Stomach (tissue), 9 donors: ENCODE measurements around the gene BRI3. TPM values are rescaled to one million over a fixed set of nuclear protein-coding genes. Genes with fewer than 3 reads are reported as not detected.

Experiments used
- DNase-seq, 2 donors: peaks; one replicate each; pipeline versions ENCODE4 v3.0.0 to v3.0.0-alpha.2; 2013 to 2019
- H3K27ac ChIP-seq, 5 donors: fragments of 200-600 bp in 4 of 5; sonication (generic) in 4 of 5; one replicate each; pipeline ENCODE4 v1.5.1; 2013 to 2019; ENCODE audit warnings: mild to moderate bottlenecking in 1 of 5, moderate library complexity in 1 of 5
- H3K27me3 ChIP-seq, 3 donors: fragments of 200-600 bp; sonication (generic); one replicate each; pipeline ENCODE4 v1.5.1; 2017 to 2019; ENCODE audit warnings: mixed run types in 1 of 3
- H3K36me3 ChIP-seq, 4 donors: fragments of 200-600 bp; sonication (generic); 1 replicate in 3 of 4; 2 replicates in 1 of 4; pipeline ENCODE4 v1.5.1; 2016 to 2019
- H3K4me1 ChIP-seq, 4 donors: fragments of 200-600 bp; sonication (generic); one replicate each; pipeline ENCODE4 v1.5.1; 2016 to 2019
- H3K4me3 ChIP-seq, 4 donors: fragments of 200-600 bp; sonication (generic) in 3 of 4; one replicate each; pipeline ENCODE4 v1.5.1; 2016 to 2019; ENCODE audit warnings: mild to moderate bottlenecking in 1 of 4
- H3K9me3 ChIP-seq, 4 donors: fragments of 200-600 bp; sonication (generic); one replicate each; pipeline ENCODE4 v1.5.1; 2016 to 2019
- CTCF ChIP-seq, 7 experiments: fragments of 450-650 bp in 4 of 7; fragments of 200-600 bp in 3 of 7; sonication (generic) in 3 of 7; IDR thresholded peaks; one replicate each; pipeline ENCODE4 v1.5.1; 2016 to 2019; ENCODE audit warnings: antibody characterized with exemption in 7 of 7, control low read depth in 2 of 7, mild to moderate bottlenecking in 1 of 7
- EP300 ChIP-seq: sonication (generic); formaldehyde crosslinking; IDR thresholded peaks from one replicate; pipeline ENCODE4 v1.6.1; 2017; ENCODE audit warnings: antibody characterized with exemption
- POLR2A ChIP-seq, 4 donors: fragments of 450-650 bp; IDR thresholded peaks; one replicate each; pipeline ENCODE4 v1.6.1; 2016; ENCODE audit warnings: antibody characterized with exemption in 4 of 4, control low read depth in 2 of 4, mild to moderate bottlenecking in 1 of 4, moderate library complexity in 1 of 4
- POLR2AphosphoS5 ChIP-seq, 3 donors: sonication (generic); formaldehyde crosslinking; IDR thresholded peaks; one replicate each; pipeline ENCODE4 v1.6.1; 2016; ENCODE audit warnings: antibody characterized with exemption in 3 of 3
- WGBS, 5 donors: extraction: QIAGEN DNeasy Blood & Tissue Kit in 3 of 5; methylation state at CpG; one replicate each; pipeline versions ENCODE4 v1.1.5 to v1.1.7; 2013 to 2018; 5-methylcytosine and 5-hydroxymethylcytosine counted together
- intact Hi-C: fragments of 100-400 bp; cut with DNase I; formaldehyde crosslinking; loops from one replicate; pipeline ENCODE4 v1.15.1; 2023; ENCODE audit warnings: low total_unique reads
- polyA plus RNA-seq, 3 donors: library from polyadenylated mRNA; stranded (reverse); fragments of 200-250 nt; gene quantifications; one replicate each; pipeline ENCODE4 v1.2.3, GENCODE V29; 2013
- total RNA-seq, 5 donors: library from RNA; depleted of rRNA; stranded (reverse); fragments of >200 nt; gene quantifications; one replicate each; pipeline versions ENCODE4 v1.1.0 to v1.2.3, GENCODE V29; 2014 to 2016
- donor health status: healthy with polysubstance abuse.
- donor health status: Bipolar disorder and iron deficiency.
- donor health status: healthy.

Gene BRI3
- total and polyA plus RNA-seq, 8 donors = 25.9 to 411 (median 92.8) TPM; not detected in 1

- H3K27me3 ChIP-seq = no peaks in the 10 kb centered on the region
- peak overlapping the region; percentile 84 to 99 (median 96) for H3K4me3 ChIP-seq
- peak; percentile 46 to 64 for DNase-seq
- H3K36me3 ChIP-seq = peaks cover 0 to 9% (median 1%) of the 10 kb centered on the region in 4 donors
- H3K27ac ChIP-seq = peak overlapping the region; percentile 90 to 99 (median 99)
- intact Hi-C loops = no loop called here
- 1 to 9% (median 2%) methylated on average over 18 to 77 of the region's 77 CpGs for WGBS, 5 donors
- TF ChIP-seq CTCF (IDR thresholded peaks at IDR 0.05) = no peak
- no peak for TF ChIP-seq POLR2AphosphoS5 (IDR thresholded peaks at IDR 0.05)
- no peak for TF ChIP-seq EP300
- no peak for TF ChIP-seq POLR2A (IDR thresholded peaks at IDR 0.05)
- H3K9me3 ChIP-seq = no peaks in the 10 kb centered on the region
- peaks cover 56 to 88% (median 78%) of the 10 kb centered on the region in 4 donors for H3K4me1 ChIP-seq
Observed at GRCh38 chr7:98281757-98282606, 496 bp downstream of the BRI3 start.

DNA sequence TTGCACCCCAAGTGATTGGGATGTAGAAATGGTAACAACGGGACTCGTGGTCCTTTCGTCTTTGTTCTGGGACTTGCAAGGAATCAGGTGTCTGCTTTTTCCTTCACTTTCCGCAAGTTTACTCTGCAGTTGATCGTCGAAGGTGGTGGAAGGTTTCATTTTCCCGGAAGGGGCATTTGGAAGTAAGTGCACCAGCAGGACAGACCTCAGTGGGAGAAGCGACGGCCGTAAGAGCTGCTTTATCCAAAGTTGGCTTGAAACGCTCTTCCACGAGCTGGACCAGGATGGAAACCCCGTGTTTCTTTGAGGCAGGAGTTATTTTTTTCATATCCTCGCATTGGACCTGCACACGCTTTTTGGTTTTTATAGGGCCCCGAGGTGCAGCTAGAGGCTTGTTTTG, 1.2 kb downstream of the BRI3 start:
- no peak for TF ChIP-seq EP300
- no peak for TF ChIP-seq POLR2A (IDR thresholded peaks at IDR 0.05)
- no peak for TF ChIP-seq CTCF (IDR thresholded peaks at IDR 0.05)
- TF ChIP-seq POLR2AphosphoS5 (IDR thresholded peaks at IDR 0.05) = no peak
- intact Hi-C loops = no loop called here
- WGBS, 5 donors = 14 to 26% (median 22%) methylated on average over 16 of the region's 16 CpGs
- peak overlapping the region; percentile 90 to 99 (median 99) for H3K27ac ChIP-seq
- peaks cover 0 to 9% (median 6%) of the 10 kb centered on the region in 4 donors for H3K36me3 ChIP-seq
- H3K9me3 ChIP-seq = no peaks in the 10 kb centered on the region
- H3K4me3 ChIP-seq = peak overlapping the region; percentile 84 to 99 (median 96)
- H3K4me1 ChIP-seq = peaks cover 61 to 88% (median 79%) of the 10 kb centered on the region in 4 donors
- DNase-seq = no peak
- H3K27me3 ChIP-seq = no peaks in the 10 kb centered on the region

DNA sequence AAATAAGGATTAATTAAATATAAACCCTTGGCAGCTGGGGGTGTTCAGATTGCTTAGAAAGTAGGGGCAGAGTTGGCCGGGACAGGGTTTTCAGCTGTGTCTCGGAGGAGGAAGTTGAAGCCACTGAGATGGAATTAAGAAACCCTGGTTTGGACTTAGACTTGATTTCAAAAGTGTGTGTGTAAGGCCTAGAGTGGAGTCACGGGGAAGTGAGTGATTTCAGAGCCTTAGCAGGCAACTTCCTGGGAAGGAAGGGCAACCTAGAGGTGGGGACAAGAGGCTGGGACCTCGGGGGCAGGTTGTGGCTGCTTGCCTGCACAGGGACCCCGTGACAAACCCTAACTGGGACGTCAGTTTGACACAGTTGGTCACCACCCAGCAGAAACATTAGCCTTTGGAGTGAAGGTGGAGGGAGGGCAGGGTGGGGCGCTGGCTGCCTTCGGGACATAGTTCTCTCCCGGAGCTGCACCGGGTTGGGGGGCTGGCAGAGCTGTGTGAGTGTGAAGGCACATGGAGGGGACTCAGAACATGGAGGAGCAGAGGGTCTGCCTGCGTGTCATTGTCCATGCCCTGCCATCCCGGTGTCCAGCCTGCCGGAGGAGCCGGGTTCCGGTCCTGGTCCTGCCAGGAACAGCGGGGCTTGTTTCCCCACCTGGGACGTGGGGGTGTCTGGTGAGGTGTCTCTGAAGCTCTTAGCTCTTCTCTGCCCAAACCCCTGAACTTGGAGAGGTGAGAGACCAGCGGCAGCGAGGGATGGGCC, 1.8 kb downstream of the BRI3 start:
- H3K27me3 ChIP-seq = no peaks in the 10 kb centered on the region
- H3K4me1 ChIP-seq = peaks cover 67 to 88% (median 82%) of the 10 kb centered on the region in 4 donors
- H3K9me3 ChIP-seq = no peaks in the 10 kb centered on the region
- peak; percentile 49 to 75 for DNase-seq
- peak overlapping the region; percentile 84 to 99 (median 96) for H3K4me3 ChIP-seq
- WGBS, 5 donors = 23 to 33% (median 28%) methylated on average over 15 to 19 of the region's 19 CpGs
- peaks cover 0 to 15% (median 9%) of the 10 kb centered on the region in 4 donors for H3K36me3 ChIP-seq
- peak in 2 of 3 donors; percentile 72 to 75 for TF ChIP-seq POLR2AphosphoS5 (IDR thresholded peaks at IDR 0.05)
- no peak for TF ChIP-seq EP300
- no peak for TF ChIP-seq POLR2A (IDR thresholded peaks at IDR 0.05)
- no peak for TF ChIP-seq CTCF (IDR thresholded peaks at IDR 0.05)
- H3K27ac ChIP-seq = peak overlapping the region; percentile 90 to 99 (median 99)
- intact Hi-C loops = no loop called here

GRCh38 chr7:98283887-98284222, 2.4 kb downstream of the BRI3 start:
- no peak for TF ChIP-seq EP300
- no peak for TF ChIP-seq CTCF (IDR thresholded peaks at IDR 0.05)
- TF ChIP-seq POLR2AphosphoS5 (IDR thresholded peaks at IDR 0.05) = no peak
- TF ChIP-seq POLR2A (IDR thresholded peaks at IDR 0.05) = no peak
- WGBS, 5 donors = 21 to 48% (median 35%) methylated on average over 3 to 8 of the region's 8 CpGs
- peak overlapping the region; percentile 84 to 99 (median 96) for H3K4me3 ChIP-seq
- H3K9me3 ChIP-seq = no peaks in the 10 kb centered on the region
- peaks cover 0 to 21% (median 11%) of the 10 kb centered on the region in 4 donors for H3K36me3 ChIP-seq
- no peaks in the 10 kb centered on the region for H3K27me3 ChIP-seq
- intact Hi-C loops = no loop called here
- DNase-seq = no peak
- H3K27ac ChIP-seq = peak overlapping the region; percentile 90 to 99 (median 99)
- peaks cover 71 to 89% (median 82%) of the 10 kb centered on the region in 4 donors for H3K4me1 ChIP-seq
